SK-N-DZ (cell line): ENCODE data around the gene PPFIA2. TPM values are rescaled to one million over a fixed set of nuclear protein-coding genes. Genes with fewer than 3 reads are reported as not detected.

Experiments
- DNase-seq: peaks from one replicate; pipeline ENCODE4 v3.0.0-alpha.2; 2015; ENCODE audit warnings: low spot score
- polyA plus RNA-seq, 2 experiments: library from polyadenylated mRNA; depleted of rRNA; stranded (reverse); fragments of >200 nt; gene quantifications; 2 replicates each; pipeline ENCODE4 v1.2.3, GENCODE V29; 2014

PPFIA2 gene
- 3.1 and 13.4 TPM in 2 replicates for polyA plus RNA-seq (2014; cell fraction: cytosol; rRNA removed)
- 7.7 and 22.0 TPM in 2 replicates for polyA plus RNA-seq (2014; cell fraction: nucleus; rRNA removed)

DNA sequence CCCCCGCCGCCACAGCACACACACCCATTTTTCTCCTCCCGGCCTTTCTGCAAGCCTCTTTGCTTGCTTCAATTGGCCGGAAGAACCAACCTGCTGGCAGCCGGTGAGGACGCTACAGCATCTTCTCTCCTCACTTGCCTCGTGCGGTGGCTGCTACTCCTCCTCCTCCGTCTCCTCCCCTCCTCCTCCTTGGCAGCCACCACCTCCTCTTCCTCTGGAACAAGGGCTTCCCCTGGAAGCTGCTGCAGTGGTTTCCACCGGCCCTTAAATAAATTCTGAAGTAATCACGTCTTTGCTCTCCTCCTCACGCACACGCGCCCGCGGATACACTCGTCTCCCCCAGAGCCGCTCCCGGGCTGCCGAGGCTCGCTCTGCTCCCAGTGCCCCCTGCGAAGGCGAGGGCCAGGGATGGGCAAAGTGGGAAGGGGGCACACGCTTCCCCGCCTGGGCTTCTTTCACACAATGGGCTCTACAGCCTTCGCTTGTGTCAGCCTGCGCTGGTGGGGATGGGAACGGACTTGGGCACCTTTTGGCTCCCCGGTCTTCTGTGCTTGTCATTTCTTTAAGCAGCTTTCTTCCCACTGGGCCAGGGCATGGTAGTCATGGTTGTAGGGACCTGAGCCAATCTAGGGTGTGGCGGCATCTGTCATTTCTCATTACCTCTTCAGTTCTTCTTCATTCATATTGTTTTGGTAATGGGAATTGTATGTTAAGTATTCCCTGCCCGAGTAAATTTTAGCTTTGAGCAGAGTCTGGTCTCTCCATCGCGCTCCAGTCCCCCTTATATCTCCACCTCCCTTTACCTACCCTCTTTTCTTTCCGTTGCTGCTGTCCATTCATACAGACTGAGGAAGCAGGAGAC lies at the start of gene PPFIA2:
PPFIA2 (minus strand) TSS at position 161 of the 862 bp plus-strand sequence.
- peak; percentile 81 for DNase-seq

DNA sequence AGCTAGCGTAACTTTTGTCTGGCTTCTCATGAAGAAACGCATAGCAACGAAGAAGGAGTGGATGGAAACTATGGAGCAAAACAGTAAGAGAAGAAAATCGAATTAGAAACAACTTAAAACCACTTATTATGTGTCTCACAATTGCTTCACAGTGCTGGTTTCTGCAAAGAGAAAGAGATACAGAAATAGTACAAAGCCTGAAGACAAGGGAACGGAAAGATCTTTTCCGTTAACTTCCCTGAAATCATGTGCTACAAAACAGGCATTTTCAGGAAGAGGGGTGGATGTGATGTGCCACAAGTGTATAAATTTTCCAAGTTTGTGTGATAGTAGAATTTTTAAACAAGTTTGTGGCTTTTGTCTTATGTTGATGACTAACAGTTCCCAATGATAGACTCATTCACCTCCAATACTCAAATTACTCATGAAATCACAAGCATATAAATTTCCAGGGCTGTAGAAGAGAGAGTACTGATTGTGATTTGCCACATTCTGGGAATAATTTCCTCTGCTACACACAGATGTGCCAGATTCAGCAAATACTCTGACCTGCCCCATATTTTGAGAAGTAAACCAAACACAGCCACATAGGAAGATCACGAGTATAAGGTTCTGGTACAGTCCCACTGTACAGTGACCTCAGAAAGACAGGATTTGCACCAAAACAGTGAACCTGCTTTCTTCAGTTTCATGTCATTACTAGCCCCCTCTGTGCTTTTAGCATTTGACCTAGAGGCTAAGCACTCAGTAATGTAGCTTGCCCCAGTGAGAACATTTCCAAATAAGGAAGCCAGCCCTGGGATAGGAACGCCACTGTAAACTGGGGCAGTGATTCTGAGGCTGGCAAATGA lies 41.4 kb upstream of the PPFIA2 start:
- peak; percentile 33 for DNase-seq

DNA sequence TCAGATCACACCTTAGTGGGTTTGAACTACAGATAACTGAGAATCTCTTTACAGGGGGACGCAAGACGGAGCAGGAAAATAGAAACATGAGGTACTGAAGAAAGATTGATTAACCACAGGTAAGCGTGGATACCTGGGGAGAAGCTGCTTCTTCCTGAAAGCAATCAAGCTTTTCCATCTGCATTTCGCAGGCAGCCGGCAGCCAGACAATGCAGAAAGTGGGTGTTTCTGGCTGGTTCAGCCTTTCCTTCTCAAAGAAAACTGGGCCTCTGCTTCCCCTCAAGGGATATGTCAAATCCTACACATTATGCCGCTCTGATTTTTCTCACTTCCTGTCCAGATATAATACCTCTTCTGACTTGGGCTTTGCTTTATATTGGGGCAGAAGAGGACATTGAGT lies 39.1 kb upstream of the PPFIA2 start:
- DNase-seq: no peak

DNA sequence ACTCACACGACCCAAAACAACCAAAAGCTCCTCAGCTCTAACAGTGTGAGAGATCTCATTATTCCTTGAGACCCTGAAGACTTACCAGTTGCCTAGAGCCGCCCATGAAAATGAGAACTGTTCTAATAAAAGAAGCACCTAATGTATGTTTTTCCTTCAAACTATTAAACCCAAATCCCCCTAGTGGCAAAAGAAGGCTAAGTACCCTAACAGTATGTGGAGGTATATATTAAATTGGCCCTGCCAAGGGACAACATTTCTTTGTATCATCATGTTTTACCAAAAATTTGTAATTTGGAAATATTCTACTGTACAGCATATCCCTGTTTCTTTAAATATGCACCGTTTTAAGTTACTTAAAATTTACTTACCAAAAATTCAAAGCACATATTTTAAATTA lies 38.0 kb upstream of the PPFIA2 start:
- no peak for DNase-seq

DNA sequence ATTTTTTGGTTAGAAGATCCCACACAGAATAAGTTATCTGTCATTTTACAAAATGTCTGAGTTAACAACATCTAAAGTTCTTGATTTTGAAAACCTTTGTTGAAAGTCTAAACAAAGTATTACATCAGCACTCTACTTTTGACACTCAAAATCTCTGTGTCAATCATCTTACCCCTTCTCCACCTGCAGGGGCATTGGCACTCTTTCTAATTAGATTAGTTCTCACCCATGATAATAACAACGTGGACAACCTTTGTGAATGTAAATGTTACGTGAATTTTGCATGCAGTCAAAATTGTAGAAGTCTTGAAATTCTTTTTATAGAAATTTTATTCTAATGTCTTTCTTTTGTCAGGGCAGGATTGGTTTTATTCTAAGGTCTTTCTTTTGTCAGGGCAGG lies 33.5 kb upstream of the PPFIA2 start:
- no peak for DNase-seq

DNA sequence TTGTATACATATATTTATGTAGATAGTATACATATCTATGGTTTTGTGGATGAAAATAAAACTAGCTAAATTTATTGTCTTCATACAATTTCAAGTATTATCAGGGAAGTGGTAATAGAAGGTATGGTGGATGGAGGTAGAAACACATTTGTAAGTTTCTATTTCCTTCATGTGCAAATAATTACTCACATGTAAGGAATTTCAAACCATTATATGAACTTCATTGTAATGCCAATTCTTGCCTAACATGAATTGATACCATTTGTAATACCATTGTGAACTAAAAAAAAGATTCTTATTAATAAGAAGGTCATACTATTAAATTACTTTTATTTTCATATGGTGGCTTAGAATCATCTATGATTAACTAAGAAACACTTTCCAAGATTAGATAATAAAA lies 20.1 kb upstream of the PPFIA2 start:
- DNase-seq: no peak

DNA sequence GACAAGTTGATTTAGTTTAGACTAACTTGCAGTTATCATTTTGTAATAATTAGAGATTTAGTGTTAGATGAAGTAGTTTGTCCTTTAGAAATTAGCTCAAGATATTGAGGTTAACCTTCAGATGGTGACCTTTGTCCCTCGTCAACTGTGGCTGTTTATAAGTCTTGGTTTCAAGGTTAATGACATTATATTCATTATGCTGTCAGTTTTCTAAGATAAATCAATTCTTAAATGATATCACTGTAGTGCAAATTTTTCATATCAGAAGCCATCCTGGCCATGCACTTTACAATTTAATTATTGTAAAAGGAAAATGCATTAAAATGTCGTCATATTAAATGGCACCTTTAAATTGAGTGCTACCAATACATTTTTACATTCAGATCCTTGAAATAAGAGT lies 19.6 kb upstream of the PPFIA2 start:
- DNase-seq: peak; percentile 76

DNA sequence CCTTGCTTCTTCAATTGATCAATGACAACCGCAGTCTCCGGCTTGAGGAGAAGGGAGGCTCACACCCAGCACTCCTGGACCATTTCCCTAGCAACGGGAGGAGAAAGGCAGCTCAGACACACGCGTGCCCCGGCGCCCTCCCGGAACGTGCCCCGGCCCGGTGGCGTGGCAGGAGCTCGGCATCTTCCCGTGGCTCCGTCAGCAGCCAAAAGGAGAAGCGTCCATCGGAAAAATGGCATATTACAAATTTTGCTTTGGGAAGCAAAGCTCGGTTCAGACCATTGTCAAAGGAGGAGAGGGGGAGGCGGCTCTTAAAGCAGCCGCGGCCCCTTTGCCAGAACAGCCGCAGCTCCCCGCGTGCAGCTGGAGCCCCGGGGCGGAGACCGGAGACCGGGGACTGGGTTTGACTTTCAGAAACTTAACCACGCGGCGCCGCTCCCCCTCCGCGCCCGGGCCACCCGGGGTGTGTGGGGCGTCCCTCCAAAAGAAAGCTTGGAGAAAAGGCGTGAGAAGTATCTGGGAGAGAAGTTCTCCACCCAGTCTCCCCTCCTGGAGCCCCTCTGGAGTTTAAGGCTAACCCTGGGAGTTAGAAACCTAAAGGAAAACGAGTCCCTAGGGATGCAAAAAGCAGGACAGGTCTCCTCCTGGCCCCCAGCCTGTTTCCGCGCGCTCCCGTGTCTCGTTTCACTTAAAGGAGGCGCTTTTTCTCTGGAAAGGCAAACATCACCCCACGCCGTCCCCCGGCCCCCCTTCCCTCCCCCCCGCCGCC lies 545 bp downstream of the PPFIA2 start:
- DNase-seq: peak; percentile 72

DNA sequence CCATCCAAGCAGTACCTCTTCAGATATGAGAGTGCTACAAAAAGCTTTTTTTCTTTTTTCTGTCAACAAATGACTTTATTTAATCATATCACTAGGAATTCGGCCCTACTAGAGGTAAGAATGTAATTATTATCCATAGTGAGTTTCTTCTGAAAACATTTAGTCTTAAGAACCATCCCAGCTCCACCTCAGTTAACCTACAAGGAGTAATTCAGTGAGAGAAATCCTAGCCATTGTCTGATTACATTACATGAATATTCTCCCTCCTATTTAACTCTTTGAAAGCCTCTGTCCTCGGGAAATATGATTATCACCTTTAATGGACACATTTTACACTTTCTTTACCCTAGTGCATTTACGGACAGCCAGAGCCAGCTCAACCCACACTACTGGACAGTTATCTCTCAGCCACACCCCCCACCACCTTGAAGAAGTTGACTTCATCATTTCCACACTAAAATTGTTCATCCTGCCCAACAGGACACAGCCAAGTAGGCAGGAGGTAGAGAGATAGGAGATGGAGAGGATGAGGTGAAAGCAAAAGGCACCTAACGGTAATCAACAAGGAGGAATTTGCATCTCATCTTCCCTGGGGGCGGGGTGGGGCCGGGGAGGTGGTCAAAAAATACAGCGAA lies 1.3 kb downstream of the PPFIA2 start:
- peak; percentile 13 for DNase-seq

DNA sequence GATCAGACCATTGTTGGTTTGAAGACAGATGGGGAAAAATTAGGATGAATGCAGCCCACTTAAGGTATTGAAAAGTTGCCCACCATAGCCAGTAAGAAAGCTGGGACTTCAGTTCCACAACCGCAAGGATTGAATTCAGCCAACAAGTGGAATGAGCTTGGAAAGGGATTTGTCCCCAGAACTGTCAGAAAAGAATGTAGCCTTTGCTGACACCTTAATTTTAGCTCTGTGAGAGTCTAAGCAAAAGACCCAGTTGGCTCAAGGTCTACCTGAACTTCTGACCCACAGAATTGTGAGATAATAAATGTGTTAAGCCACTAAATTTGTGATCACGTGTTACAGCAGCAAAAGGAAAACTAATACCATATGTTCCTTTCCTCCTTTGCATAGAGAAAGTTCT lies 29.4 kb downstream of the PPFIA2 start:
- no peak for DNase-seq

DNA sequence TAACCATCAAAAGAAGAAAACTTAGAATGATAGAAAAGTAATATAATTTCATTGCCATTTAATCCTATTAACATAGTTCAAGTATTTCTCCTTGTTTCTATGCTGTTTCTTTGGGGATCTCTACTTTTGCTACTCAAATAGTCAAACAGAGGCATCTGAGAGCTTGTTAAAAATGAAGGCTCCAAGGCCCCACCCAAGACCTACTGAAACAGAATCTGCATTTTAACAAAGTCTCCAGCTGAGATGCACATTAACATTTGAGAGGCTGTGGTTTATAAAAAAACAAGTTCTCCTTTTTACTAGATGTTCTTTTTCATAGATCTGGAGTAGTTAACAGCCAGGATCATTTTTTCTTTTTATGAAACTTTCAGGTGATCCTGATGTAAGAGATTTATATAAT lies 31.8 kb downstream of the PPFIA2 start:
- no peak for DNase-seq

DNA sequence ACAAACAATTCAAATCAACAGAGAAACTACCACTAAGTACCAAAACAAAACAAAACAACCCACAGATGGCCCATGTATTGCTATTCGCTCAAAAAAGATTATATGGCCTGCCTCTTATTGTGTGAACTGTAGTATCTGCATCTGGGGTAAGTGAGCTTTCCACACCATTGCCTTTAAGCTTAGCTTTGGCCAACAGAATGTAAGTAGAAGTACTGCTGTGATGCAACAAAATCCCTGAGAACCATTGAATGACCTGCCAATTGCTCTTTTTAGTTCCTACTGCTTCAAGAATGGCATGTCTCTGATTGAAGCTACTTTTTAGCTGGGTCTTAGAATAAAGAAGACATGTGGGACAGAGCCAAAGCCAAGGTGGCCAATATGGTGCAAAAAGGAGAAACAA lies 32.5 kb downstream of the PPFIA2 start:
- no peak for DNase-seq

DNA sequence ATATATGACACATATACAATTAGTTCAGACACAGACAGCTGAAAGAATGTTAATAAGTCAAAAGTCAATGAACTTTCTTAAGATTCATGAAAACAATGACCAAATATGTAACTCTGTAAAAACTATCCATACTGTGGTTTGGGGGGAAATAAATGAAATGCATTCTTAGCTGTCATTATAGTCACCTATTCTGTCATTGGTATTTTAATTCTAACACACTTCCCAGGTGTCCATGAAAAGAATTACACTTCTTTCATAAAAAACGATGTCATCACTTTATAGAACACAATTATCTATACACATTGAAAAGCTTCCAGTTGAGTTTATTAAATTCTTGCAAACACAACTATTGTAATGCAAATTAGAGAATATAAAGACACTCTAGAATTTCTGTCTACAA lies 35.8 kb downstream of the PPFIA2 start:
- no peak for DNase-seq

DNA sequence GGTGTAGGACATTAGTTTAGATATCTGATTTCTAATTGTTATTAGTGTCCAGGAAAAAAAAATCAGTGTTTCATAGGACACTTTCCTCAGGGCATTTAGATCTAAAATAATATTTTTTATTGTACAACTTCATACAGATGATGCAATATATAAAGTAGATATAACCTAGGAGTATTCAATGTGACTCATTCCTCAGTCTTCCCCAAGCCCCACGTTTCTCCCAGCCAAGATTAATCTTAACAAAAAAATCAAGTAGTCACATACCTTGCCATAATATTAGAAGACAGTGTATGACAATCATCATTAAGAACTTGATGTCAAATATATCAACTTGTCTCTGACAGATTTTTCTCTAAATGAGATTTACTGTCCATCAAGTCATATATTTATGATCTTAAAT lies 37.1 kb downstream of the PPFIA2 start:
- DNase-seq: no peak

DNA sequence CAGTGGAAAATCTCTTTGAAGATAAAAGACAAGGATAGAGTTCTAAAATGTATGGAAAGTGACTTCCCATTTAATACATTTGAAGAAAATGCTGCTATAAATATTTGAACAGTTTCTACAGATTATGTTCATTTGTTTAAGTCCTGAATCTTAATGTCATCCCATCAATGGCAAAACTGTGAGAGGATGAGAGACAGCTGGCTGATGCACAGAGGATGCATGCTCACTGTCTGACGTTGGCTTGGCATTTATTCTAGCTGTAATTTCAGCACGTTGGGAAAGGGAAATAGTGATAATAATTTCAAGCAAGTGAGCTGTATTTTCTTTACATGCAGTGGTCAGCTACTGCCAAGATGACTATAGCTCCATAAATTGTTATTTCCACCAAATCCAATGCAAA lies 40.5 kb downstream of the PPFIA2 start:
- DNase-seq: no peak

DNA sequence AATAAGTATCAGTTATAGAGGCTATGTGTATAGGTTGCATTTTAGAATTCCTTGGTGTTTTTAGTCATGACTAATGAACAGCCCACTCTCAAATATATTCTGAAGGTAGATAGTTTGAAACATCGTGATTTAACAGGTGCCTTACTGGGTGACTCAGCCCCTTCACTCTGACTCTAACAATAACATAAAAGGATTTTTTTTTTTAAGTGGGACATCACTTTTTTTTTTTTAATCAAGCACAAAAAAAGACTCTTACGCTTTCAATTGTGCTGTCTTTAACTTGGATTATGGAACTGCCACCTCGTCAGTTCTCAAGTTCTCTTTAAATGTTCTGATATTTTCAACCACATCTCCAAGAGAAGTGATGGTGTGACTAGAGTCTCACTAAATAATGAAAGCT lies 46.6 kb downstream of the PPFIA2 start:
- DNase-seq: no peak

DNA sequence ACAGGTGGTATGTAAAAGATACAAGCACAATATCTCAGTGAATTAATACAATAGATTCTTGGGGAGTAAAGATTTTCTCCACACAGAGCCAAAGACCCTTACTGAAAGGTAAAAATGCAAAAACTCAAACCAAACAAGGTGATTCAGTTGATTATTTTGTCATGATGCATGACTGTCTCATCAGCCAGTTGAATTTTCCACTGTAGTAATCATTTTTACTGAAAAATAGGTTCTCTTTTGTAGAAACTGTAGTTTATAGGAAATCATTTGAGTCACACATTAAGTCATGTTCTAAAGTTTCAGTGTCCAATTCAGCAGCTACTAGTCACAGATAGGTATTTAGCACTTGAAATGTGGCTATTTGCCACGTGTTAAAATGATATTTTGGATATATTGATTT lies 53.6 kb downstream of the PPFIA2 start:
- DNase-seq: no peak

DNA sequence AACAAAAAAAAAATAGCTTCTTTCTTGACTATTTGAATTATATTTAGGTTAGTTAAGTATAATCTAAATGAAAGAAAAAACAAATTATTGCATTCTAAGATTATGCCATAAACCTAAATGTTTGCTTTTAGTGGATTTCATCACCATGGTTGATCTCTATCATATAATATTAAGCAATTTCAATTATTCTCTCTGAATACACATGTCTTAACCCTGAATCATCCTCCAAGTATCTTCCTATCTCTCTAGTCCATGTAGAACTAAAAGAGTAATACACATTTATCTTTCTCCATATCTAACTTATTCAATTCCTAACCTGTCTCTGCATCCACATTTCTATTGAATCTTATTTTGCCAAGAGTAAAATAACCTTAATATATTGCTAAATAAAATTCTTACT lies 59.6 kb downstream of the PPFIA2 start:
- no peak for DNase-seq

DNA sequence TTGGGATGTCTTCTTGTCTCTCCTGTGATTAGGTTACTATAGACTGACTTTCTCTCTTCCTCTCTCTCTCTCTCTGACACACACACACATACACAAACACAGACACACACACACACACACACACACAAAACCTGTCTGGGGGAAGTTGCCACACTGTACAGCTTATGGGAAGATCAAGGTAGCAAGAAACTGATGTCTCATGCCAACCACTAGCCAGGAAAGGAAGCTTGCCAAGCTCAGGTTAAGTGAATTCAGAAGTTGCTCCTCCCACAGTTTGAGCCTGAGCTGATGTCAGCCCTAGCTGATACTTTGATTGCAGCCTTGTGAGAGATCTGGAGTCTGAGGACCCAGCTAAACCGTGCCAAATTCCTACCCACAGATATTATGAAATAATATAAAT lies 67.1 kb downstream of the PPFIA2 start:
- DNase-seq: no peak

DNA sequence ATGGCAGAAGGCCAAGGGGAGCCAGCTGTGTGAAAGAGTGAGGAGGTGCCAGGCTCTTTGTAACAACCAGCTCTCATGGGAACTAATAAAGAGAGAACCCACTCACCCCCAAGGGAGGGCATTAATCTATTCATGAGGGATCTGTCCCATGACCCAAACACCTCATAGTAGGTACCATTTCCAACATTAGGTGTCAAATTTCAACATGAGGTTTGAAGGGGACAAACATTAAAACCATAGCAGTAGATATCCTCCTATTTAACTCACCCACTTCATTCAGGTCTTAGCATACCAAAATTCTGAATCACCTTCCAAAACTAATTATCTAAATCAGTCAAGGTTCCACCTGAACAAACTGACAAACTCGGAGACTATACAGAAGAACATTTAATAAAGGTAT lies 75.3 kb downstream of the PPFIA2 start:
- DNase-seq: no peak

DNA sequence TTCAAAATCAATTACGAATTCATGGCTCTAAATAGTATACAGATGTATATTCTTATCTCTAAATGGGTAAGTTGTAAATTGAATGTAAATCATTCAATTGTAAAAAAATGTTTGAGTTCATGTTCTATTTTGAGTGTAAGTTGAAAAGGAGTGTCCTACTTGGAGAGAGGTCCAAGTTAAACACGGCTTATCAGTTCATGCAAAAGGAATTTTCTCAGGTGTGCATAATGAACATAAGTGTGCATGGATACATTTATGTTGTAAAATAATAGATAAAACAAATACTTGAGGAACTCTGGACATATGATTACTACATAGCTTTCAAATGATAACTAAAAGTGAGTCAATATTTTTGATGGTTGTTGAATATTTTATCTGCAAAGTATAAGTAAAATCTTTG lies 79.5 kb downstream of the PPFIA2 start:
- no peak for DNase-seq
